Breast epithelium (tissue), 3 donors: Measurements from ENCODE around the gene NCOA1.

Experiments used
- CTCF ChIP-seq, 3 donors: fragments of 450-650 bp; IDR thresholded peaks; one replicate each; pipeline ENCODE4 v1.5.1; 2016 to 2017; ENCODE audit warnings: antibody characterized with exemption in 3 of 3, mild to moderate bottlenecking in 3 of 3, moderate library complexity in 3 of 3
- POLR2A ChIP-seq: fragments of 450-650 bp; IDR thresholded peaks from one replicate; pipeline ENCODE4 v1.6.1; 2016; ENCODE audit warnings: antibody characterized with exemption, mild to moderate bottlenecking, moderate library complexity
- POLR2AphosphoS5 ChIP-seq, 3 donors: sonication (generic); formaldehyde crosslinking; IDR thresholded peaks; one replicate each; pipeline ENCODE4 v1.6.1; 2017; ENCODE audit warnings: antibody characterized with exemption in 3 of 3

- TF ChIP-seq CTCF (IDR thresholded peaks at IDR 0.05): no peak
- no peak for TF ChIP-seq POLR2AphosphoS5 (IDR thresholded peaks at IDR 0.05)
- TF ChIP-seq POLR2A: no peak
Measured at GRCh38 chr2:24586955-24587354, 95.9 kb downstream of the NCOA1 start.
